GM04504 (cell line): ENCODE measurements around the gene LATS2.
"Not testable (repeated sequence)": the region's sequence is repeated elsewhere in the genome, so short reads cannot be mapped to it uniquely, and the experiment has no call there.

Experiments used
- DNase-seq: peaks from one replicate; pipeline ENCODE4 v3.0.0-alpha.2; 2012; ENCODE audit warnings: low read depth

The LATS2 gene

DNA sequence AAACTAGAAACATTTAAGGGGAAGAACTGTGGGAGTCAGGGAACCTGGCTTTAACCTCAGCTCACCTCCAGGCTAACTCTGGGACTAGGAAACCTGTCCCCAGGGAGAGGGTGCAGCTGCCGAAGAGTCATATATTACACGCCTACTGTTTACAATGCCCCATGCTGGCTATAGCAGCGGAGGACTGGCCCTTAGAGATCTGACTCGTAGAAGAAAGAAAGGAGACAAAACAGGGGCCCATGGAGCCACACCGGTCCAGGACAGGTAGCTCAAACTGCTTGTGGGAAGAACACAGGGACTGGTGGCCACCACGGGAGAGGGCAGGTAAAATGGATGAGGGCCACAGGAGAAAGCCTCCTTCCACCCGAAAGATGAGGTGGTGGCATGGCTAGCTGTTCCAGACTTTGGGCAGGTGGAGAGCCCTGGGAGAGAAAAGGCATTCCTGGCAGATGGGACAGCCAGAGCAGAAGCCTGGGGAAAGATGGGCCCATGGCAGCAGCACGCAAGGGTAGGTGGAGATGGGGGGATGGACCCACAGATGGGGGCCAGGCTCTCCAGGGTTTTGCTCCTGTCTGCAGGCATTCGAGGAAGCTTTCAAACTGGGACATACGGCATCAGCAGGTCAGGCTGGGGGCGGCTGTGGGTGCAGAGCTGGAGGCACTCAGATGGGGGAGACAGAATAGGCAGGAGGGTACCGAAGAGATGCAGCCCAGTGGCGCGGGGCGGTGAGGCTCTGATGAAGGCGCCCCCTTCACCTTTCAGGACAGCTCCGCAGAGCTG, 69.5 kb downstream of the LATS2 start:
- no peak for DNase-seq

GRCh38 chr13:20990910-20991525, 70.4 kb downstream of the LATS2 start:
- DNase-seq, result no peak

GRCh38 chr13:20989656-20990321, 71.6 kb downstream of the LATS2 start:
- no peak for DNase-seq

DNA sequence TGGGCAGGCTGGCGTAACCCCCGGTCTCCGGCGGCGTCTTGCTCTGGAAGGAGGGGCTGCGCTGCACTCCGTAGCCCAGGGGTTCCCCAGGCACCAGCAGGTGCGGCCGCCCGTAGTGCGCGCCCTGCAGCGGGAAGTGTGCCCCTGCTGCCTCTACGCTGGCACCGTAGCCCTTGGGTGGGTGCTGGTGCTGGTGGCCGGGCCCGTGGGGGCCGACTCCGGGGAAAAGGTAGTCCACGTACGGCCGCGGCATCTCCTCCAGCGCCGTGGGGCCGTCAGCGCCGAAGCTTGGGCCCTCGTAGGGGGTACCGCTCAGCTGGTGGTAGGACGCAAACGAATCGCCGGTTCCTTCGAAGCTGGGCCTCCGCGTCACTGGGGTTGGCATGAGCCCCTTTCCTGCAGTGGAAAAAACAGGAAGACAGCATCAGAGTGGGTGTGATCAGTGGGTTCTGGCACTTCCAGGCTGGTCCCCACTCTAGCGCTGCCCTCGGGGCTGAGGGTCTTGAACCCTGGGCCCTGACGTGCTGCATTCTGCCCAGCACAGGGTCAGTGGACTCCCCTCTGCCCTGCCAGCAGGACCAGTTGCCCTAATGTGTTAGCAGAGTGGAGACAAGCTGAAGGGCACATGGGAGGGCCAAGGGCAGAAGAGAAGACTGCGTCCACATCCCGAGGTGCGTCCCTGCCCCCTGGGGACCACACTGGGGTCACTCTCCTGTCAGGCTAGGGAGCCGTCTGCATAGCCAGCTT, 72.3 kb downstream of the LATS2 start:
- no peak for DNase-seq

- DNase-seq, result no peak
These were observed 73.1 kb downstream of the LATS2 start for GRCh38 chr13:20988033-20988908.

DNA sequence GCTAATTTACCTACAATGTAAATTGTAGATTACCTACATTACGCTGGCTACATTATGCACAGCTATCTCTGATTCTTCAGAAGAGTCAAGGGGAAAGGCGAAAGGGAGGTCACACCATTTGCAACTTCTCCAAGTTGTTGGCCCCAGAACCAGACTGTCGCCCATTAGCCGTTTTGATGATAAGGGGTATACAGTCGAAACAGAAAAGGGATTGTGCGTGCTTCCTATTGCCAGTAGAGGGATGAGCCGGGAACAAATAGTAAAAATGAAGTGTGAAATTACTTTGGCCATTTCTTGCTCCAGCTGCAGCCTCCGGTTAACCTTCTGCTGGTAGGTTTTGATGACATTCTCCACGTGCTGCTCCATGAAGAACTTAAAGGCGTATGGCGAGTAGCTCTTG, 73.8 kb downstream of the LATS2 start:
- no peak for DNase-seq

GRCh38 chr13:20984879-20985278, 76.5 kb downstream of the LATS2 start:
- no peak for DNase-seq

DNA sequence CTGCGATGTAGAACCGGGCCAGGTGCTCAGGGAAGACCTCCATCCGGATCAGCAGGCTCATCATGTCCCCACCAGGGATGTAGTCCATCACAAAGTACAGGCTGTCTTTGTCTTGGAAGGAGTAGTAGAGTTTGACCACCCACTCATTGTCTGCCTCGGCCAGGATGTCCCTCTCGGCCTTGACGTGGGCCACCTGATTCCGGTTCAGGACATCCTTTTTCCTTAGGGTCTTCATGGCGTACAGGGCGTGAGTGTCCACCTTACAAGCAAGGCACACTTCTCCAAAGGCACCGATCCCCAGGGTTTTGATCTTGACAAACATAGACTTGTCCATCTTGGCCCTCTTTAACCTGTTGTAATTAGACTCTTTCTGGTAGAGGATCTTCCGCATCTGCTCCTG, 78.0 kb downstream of the LATS2 start:
- no peak for DNase-seq

- DNase-seq, result no peak
These were observed 79.9 kb downstream of the LATS2 start for GRCh38 chr13:20981370-20982095.

DNA sequence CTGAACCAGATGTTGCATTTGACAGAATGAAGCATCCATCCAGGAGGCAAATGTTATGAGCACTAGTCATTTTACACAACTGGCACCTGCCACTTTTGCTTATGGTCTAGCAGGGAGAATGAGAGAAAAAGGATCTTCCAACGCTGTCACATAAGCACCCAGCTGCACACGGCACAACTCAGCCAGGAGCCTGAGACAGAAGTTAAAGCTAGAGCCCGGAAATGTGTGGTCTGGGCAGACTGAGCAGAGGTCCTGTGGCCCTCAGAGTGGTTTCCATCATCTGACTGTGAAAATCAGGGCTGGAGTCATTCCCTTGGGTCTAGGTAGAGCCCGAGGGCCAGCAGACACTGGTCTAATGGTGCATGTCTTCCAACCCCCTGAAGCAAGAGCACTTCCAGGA, 80.5 kb downstream of the LATS2 start:
- no peak for DNase-seq

DNA sequence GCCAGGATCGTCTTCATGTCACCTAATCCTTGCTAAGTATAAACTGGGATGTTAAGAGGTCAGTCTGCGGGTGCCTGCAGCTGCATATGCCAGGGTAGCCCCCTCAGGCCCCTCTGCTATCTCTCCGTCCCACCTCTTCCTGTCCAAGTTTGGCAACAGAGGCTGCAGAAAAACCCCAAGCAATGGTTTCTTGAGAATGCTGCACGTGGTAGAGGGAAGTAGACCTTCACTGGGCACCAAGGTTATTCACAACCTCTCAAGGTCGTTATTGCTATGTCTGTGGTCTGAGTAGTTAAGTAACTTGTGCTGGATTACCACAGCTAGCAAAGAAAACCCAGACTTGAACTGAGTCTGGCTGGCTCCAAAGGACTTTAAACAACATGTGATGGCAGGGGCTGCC, 81.0 kb downstream of the LATS2 start:
- DNase-seq, result no peak

DNA sequence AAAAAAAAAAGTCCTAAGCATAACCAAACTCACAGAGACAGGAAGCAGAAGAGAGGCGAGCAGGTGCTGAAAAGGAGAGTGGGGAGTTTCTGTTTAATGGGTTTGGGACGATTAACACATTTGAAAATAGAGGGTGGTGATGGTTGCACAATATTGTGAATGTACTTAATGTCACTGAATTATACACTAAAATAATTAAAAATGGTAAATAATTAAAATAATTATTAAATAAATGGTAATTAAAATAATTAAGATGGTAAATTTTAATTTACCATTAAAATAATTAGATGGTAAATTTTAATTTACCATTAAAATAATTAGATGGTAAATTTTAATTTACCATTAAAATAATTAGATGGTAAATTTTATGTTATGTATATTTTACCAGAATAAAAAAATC, 84.0 kb downstream of the LATS2 start:
- no peak for DNase-seq

DNA sequence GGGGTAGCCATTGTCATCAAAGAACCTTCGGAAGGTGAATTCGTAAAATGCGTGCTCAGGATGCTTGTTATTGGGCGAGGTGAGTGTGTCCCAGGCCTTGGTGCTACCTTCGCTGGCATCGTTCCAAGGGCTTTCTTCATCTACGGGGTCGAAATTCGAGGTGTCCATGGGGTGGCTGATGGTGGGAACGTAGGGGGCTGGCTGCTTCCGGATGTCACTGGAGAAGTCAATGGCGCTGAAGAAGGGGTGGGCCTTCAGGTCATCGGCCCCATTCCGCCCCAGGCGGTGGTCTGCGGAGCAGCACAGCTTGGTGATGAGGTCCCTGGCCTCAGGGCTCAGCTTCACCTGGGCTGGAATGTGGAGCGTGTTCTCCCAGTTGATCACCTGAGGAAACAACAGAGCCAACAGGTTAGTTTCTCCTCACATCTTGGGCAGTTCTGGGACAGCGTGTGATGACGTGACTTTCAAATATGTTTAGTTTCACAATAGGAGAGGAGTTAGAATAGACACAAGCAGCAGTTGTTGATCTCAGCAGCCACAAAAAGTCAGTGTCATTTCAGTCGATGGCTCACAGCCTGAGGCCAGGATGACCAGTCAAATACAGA, 86.3 kb downstream of the LATS2 start:
- DNase-seq, result no peak

GRCh38 chr13:20973886-20974425, 87.4 kb downstream of the LATS2 start:
- no peak for DNase-seq

DNA sequence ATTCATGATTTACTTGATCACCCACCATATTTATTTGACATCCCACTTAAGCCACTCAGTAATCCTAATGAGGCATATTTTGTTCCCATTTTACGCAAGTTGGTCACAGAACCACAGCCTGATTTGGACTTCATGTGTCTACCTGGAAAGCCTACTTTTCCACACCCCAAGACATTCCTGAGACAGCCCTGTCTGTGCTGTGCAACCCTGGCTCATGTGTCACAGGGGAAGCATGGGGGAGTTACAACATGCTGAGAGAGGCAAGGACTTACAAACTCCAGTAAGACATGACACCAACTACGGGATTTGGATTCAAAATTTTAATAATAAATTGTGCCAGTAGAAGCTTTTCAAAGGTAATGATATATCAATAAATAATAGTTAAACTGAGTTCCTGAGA, 88.7 kb downstream of the LATS2 start:
- DNase-seq, result no peak

- no peak for DNase-seq
These were observed 92.2 kb downstream of the LATS2 start for GRCh38 chr13:20969182-20969581.

- no peak for DNase-seq
These were observed 92.6 kb downstream of the LATS2 start for GRCh38 chr13:20968745-20969144.

- no peak for DNase-seq
These were observed 94.0 kb downstream of the LATS2 start for GRCh38 chr13:20967340-20967739.

- no peak for DNase-seq
These were observed 96.5 kb downstream of the LATS2 start for GRCh38 chr13:20964904-20965303.

DNA sequence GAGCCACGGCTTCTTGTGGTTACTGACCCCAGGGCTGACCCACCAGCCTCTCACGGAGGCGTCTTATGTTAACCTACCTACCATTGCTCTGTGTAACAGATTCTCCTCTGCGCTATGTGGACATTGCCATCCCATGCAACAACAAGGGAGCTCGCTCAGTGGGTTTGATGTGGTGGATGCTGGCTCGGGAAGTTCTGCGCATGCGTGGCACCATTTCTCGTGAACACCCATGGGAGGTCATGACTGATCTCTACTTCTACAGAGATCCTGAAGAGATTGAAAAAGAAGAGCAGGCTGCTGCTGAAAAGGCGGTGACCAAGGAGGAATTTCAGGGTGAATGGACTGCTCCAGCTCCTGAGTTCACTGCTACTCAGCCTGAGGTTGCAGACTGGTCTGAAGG, 99.7 kb downstream of the LATS2 start:
- DNase-seq, result not testable (repeated sequence)
